Measurements from ENCODE around the gene ECSIT. TPM values are rescaled to one million over a fixed set of nuclear protein-coding genes. Genes with fewer than 3 reads are reported as not detected.
"Not testable (repeated sequence)": the region's sequence is repeated elsewhere in the genome, so short reads cannot be mapped to it uniquely, and the experiment has no call there.

ECSIT gene
- total RNA-seq, 1 donor from 2014 or later: 42.1 TPM

DNA sequence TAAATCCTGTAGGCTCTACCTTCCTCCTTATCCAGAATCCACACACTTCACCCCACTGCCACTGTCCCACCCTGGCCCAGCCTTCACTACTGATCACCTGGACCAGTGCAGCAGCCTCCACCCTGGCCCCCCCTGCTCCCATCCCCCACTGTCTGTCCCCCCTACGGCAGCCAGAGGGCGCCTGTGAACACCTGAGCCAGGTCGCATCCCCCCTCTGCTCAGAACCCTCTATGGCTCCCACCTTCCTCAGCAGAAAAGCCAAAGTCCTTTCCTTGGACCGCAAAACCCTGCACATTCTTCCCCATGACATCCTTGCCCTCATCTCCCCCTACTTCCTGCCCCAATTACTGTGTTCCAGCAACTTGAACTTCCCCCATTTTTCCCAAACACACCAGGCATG, 68.7 kb downstream of the ECSIT start:
- no peak for DNase-seq (ENCODE audit: extremely low spot score, unreplicated experiment)
- H3K9me3 Mint-ChIP-seq: no peaks in the 10 kb centered on the region
- H3K27me3 Mint-ChIP-seq: peaks cover 3% of the 10 kb centered on the region
- H3K36me3 Mint-ChIP-seq: no peaks in the 10 kb centered on the region
- TF ChIP-seq, protein P1, sequence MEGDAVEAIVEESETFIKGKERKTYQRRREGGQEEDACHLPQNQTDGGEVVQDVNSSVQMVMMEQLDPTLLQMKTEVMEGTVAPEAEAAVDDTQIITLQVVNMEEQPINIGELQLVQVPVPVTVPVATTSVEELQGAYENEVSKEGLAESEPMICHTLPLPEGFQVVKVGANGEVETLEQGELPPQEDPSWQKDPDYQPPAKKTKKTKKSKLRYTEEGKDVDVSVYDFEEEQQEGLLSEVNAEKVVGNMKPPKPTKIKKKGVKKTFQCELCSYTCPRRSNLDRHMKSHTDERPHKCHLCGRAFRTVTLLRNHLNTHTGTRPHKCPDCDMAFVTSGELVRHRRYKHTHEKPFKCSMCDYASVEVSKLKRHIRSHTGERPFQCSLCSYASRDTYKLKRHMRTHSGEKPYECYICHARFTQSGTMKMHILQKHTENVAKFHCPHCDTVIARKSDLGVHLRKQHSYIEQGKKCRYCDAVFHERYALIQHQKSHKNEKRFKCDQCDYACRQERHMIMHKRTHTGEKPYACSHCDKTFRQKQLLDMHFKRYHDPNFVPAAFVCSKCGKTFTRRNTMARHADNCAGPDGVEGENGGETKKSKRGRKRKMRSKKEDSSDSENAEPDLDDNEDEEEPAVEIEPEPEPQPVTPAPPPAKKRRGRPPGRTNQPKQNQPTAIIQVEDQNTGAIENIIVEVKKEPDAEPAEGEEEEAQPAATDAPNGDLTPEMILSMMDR (conservative IDR thresholded peaks at IDR 0.05): peak; percentile 36
- H3K4me1 Mint-ChIP-seq (ENCODE audit: unreplicated experiment): no peaks in the 10 kb centered on the region
- no peak overlapping the region for H3K4me3 Mint-ChIP-seq
- H3K27ac Mint-ChIP-seq: no peak overlapping the region

DNA sequence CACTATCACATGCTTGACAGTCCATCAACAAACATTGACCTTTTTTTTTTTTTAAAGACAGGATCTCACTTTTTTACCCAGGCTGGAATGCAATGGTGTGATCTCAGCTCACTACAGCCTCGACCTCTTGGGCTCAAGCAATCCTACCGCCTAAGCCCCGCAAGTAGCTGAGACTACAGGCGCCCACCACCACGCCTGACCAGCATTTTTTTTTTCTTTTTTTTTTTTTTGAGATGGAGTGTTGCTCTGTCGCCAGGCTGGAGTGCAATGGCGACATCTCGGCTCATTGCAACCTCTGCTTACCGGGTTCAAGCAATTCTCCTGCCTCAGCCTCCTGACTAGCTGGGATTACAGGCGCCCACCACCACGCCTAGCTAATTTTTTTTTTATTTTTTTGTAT, 70.0 kb downstream of the ECSIT start:
- not testable (repeated sequence) for H3K4me1 Mint-ChIP-seq (ENCODE audit: unreplicated experiment)

DNA sequence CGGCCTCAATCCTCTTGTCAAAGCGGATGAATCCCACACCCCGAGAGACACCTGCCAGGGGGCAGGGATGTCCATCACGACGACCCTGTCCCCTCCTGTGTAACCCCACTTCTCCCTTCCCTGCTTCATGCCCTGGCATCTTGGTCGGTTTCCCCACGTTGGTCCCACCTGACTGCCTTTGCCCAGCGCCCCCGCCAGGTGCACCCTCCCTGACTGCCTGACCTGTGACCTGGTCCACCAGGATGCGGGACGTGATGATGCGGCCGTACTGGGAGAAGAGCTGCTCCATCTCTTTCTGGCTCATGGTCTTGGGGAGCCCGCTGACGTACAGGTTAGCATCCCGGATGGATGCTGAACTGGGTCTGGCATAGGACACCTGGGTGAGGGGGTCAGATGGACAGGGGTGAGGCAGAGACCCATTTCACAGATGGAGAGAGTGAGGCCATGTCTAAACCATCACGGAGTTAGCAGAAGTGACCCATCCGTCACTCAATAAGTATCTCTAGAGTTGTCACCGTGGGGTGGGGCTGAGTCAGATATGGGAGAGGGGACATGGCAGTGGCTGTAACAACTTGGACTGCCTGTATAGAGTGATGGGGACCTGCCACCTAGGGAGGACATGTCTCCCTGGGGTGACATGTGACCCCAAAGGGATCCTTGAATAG, 70.6 kb downstream of the ECSIT start:
- no peaks in the 10 kb centered on the region for H3K36me3 Mint-ChIP-seq
- TF ChIP-seq, protein P1 (conservative IDR thresholded peaks at IDR 0.05): no peak

More for the DNA sequence above, 70.0 kb downstream of the ECSIT start:
- H3K36me3 Mint-ChIP-seq; H3K4me3 Mint-ChIP-seq; DNase-seq (ENCODE audit: extremely low spot score, unreplicated experiment); H3K27ac Mint-ChIP-seq; H3K27me3 Mint-ChIP-seq; H3K9me3 Mint-ChIP-seq: not testable (repeated sequence)

DNA sequence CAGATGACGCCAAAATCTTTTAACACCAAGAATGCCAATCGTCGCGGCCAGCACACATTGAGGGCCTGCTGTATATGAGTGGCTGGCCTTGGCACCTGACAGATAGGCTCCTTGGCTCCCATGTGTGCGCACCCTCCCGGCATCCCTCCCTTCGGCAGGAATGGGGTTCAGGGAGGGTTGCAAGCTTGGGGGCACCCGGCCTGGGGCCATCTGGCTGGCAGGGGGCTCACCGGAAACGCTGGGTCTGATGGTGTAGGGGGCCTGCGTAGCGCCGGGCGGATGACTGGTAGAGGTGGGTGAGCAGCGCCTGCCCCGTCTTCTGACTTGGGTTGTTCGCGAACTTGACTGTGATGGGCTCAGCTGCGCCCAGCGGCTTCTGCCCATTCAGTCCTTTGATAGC, 71.1 kb downstream of the ECSIT start:
- Mint-ChIP-seq H3K27ac (no peak overlapping the region), H3K27me3 (peaks cover 3% of the 10 kb centered on the region), H3K4me3 (no peak overlapping the region), H3K9me3 (no peaks in the 10 kb centered on the region), H3K4me1 (ENCODE audit: unreplicated experiment) (peaks cover 3% of the 10 kb centered on the region), H3K36me3 (no peaks in the 10 kb centered on the region)
- DNase-seq (ENCODE audit: extremely low spot score, unreplicated experiment): no peak
- TF ChIP-seq, protein P1 (conservative IDR thresholded peaks at IDR 0.05): no peak

More for the DNA sequence above, 70.6 kb downstream of the ECSIT start:
- DNase-seq (ENCODE audit: extremely low spot score, unreplicated experiment): no peak
- Mint-ChIP-seq H3K4me1 (ENCODE audit: unreplicated experiment) (peaks cover 2% of the 10 kb centered on the region), H3K27ac (no peak overlapping the region), H3K27me3 (peaks cover 3% of the 10 kb centered on the region), H3K9me3 (no peaks in the 10 kb centered on the region), H3K4me3 (no peak overlapping the region)

DNA sequence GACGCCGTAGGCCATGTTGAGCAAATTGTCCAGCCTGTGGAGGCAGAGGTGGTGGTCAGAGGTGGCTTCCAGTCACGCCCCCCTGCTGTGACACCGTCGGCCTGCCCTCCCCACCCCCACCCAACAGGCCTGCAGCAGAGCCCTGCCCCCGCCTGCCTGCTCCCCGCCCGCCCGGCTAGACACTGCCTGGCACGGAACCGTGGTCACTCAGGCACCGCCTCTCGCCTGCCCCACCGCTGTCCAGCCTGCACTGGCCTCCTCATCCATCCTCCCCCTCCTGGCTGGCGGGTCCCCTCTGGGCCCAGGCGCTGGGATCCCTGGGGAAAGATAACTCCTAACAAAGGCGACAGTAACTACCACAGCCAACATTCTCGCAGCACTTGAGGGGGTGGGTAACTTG, 71.8 kb downstream of the ECSIT start:
- Mint-ChIP-seq H3K27ac (no peak overlapping the region), H3K27me3 (peaks cover 3% of the 10 kb centered on the region)
- TF ChIP-seq, protein P1 (conservative IDR thresholded peaks at IDR 0.05): no peak

DNA sequence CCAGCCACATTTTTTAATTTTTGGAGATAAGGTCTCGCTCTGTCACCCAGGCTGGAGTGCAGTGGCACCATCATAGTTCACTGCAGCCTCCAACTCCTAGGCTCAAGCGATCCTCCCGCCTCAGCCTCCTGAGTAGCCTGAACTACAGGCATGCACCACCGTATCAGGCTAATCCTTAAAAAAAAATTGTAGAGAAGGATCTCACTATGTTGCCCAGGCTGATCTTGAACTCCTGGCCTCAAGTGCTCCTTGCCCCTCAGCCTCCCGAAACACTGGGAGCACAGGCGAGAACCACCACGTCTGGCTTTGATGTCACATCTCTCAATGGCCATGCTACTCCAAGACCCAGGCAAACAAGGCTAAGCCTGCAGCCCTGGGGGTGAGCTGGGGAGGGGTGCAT, 72.3 kb downstream of the ECSIT start:
- H3K27me3 Mint-ChIP-seq: peaks cover 3% of the 10 kb centered on the region
- H3K36me3 Mint-ChIP-seq: no peaks in the 10 kb centered on the region
- H3K9me3 Mint-ChIP-seq: no peaks in the 10 kb centered on the region
- DNase-seq (ENCODE audit: extremely low spot score, unreplicated experiment): no peak
- H3K27ac Mint-ChIP-seq: no peak overlapping the region
- TF ChIP-seq, protein P1 (conservative IDR thresholded peaks at IDR 0.05): no peak
- H3K4me1 Mint-ChIP-seq (ENCODE audit: unreplicated experiment): peaks cover 12% of the 10 kb centered on the region
- H3K4me3 Mint-ChIP-seq: no peak overlapping the region

More for the DNA sequence above, 71.8 kb downstream of the ECSIT start:
- Mint-ChIP-seq H3K9me3 (no peaks in the 10 kb centered on the region), H3K4me3 (no peak overlapping the region), H3K4me1 (ENCODE audit: unreplicated experiment) (peaks cover 10% of the 10 kb centered on the region), H3K36me3 (no peaks in the 10 kb centered on the region)
- DNase-seq (ENCODE audit: extremely low spot score, unreplicated experiment): no peak

Small RNAs within 50 kb of the gene (microRNA-seq; reads per million reads assigned to microRNA genes)
- not detected for gene MIR7974

Other genes starting within 250 kb of the ECSIT start
- not detected in 2 replicates for gene TSPAN16, start 233.0 kb downstream of the ECSIT start, total RNA-seq (ENCODE audit: low replicate concordance)
- gene RAB3D, start 189.5 kb downstream of the ECSIT start, total RNA-seq (ENCODE audit: low replicate concordance): 45.3 and 77.5 TPM in 2 replicates
- 58.6 and 68.3 TPM in 2 replicates for gene TMEM205, start 182.9 kb downstream of the ECSIT start, total RNA-seq (ENCODE audit: low replicate concordance)
- gene CCDC159, start 182.6 kb downstream of the ECSIT start, total RNA-seq (ENCODE audit: low replicate concordance): 9.6 and 12.1 TPM in 2 replicates
- gene PLPPR2, start 173.7 kb downstream of the ECSIT start, total RNA-seq (ENCODE audit: low replicate concordance): 11.1 and 15.9 TPM in 2 replicates
- gene SWSAP1, start 154.5 kb downstream of the ECSIT start, total RNA-seq (ENCODE audit: low replicate concordance): 2.7 and 4.3 TPM in 2 replicates
- gene EPOR, start 144.8 kb downstream of the ECSIT start, total RNA-seq (ENCODE audit: low replicate concordance): 9.2 and 11.4 TPM in 2 replicates
- 44.8 and 49.6 TPM in 2 replicates for gene RGL3, start 109.8 kb downstream of the ECSIT start, total RNA-seq (ENCODE audit: low replicate concordance)
- gene ODAD3, start 94.0 kb downstream of the ECSIT start, total RNA-seq (ENCODE audit: low replicate concordance): 1.0 and 2.2 TPM in 2 replicates
- gene PRKCSH, start 93.5 kb downstream of the ECSIT start, total RNA-seq (ENCODE audit: low replicate concordance): 342 and 403 TPM in 2 replicates
- gene ELAVL3, start 48.1 kb downstream of the ECSIT start, total RNA-seq (ENCODE audit: low replicate concordance): 1.7 and 3.3 TPM in 2 replicates
- 11.5 and 13.4 TPM in 2 replicates for gene ZNF653, start 23.3 kb downstream of the ECSIT start, total RNA-seq (ENCODE audit: low replicate concordance)
- 2.3 and 7.9 TPM in 2 replicates for gene CNN1, start 9.7 kb upstream of the ECSIT start, total RNA-seq (ENCODE audit: low replicate concordance)
- 51.3 and 57.1 TPM in 2 replicates for gene ELOF1, start 30.1 kb upstream of the ECSIT start, total RNA-seq (ENCODE audit: low replicate concordance)
- 3.2 and 6.0 TPM in 2 replicates for gene ACP5, start 48.5 kb upstream of the ECSIT start, total RNA-seq (ENCODE audit: low replicate concordance)
- gene ZNF627, start 68.3 kb upstream of the ECSIT start, total RNA-seq (ENCODE audit: low replicate concordance): 21.6 and 26.1 TPM in 2 replicates
- gene ZNF823, start 209.8 kb upstream of the ECSIT start, total RNA-seq (ENCODE audit: low replicate concordance): 11.5 and 17.8 TPM in 2 replicates
- 4.1 and 6.3 TPM in 2 replicates for gene ZNF441, start 237.9 kb upstream of the ECSIT start, total RNA-seq (ENCODE audit: low replicate concordance)